PFSK-1 (cell line): ENCODE data around the gene KCNS1.

Source experiments
- POLR2AphosphoS5 ChIP-seq: IDR thresholded peaks from 2 replicates; pipeline ENCODE4 v1.6.1; 2012; ENCODE audit warnings: low read depth, mild to moderate bottlenecking, control low read depth, low read length, moderate library complexity
- TAF1 ChIP-seq: IDR thresholded peaks from 2 replicates; pipeline ENCODE4 v1.6.1; 2012; ENCODE audit warnings: low read length, control low read depth, borderline replicate concordance; ENCODE audit not compliant: insufficient read depth
- TF ChIP-seq, protein P1 (sequence below), 2 experiments: IDR thresholded peaks; 2 replicates each; pipeline versions ENCODE4 v1.6.1 to v1.8.0; 2011 to 2012; ENCODE audit warnings: low read depth in 2 of 2, low read length in 2 of 2, control low read depth in 1 of 2, inconsistent platforms in 1 of 2, mild to moderate bottlenecking in 1 of 2, moderate library complexity in 1 of 2; ENCODE audit not compliant: insufficient read depth in 1 of 2

DNA sequence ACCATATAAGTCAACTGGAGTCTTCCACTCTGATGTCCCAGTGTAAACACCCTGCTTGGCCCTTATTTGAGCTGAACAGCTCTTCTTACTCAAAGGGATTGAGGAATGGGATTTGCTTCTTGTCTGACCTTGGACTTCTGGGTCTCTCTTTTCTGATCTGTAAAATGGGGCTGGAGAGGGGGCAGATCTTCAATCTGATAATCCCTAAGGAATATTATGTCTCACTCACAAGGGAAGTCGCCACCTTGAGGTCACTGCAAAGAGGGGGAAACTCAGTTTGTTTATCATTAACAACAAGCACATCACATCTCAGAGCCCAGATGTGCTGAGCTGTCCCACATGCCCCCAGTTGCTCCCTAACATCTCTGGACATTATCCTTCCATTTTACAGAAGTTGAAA lies 15.1 kb downstream of the KCNS1 start:
- no peak for TF ChIP-seq TAF1
- TF ChIP-seq POLR2AphosphoS5: no peak
- TF ChIP-seq, protein P1, sequence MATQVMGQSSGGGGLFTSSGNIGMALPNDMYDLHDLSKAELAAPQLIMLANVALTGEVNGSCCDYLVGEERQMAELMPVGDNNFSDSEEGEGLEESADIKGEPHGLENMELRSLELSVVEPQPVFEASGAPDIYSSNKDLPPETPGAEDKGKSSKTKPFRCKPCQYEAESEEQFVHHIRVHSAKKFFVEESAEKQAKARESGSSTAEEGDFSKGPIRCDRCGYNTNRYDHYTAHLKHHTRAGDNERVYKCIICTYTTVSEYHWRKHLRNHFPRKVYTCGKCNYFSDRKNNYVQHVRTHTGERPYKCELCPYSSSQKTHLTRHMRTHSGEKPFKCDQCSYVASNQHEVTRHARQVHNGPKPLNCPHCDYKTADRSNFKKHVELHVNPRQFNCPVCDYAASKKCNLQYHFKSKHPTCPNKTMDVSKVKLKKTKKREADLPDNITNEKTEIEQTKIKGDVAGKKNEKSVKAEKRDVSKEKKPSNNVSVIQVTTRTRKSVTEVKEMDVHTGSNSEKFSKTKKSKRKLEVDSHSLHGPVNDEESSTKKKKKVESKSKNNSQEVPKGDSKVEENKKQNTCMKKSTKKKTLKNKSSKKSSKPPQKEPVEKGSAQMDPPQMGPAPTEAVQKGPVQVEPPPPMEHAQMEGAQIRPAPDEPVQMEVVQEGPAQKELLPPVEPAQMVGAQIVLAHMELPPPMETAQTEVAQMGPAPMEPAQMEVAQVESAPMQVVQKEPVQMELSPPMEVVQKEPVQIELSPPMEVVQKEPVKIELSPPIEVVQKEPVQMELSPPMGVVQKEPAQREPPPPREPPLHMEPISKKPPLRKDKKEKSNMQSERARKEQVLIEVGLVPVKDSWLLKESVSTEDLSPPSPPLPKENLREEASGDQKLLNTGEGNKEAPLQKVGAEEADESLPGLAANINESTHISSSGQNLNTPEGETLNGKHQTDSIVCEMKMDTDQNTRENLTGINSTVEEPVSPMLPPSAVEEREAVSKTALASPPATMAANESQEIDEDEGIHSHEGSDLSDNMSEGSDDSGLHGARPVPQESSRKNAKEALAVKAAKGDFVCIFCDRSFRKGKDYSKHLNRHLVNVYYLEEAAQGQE (IDR thresholded peaks at IDR 0.05; ENCODE audit: insufficient read depth in 1 of 2, low read depth in 2 of 2, low read length in 2 of 2): no peak
